Heart left ventricle (tissue), 16 donors: ENCODE measurements around the gene ASCL4. TPM values are rescaled to one million over a fixed set of nuclear protein-coding genes. Genes with fewer than 3 reads are reported as not detected.
"Not testable (repeated sequence)": the region's sequence is repeated elsewhere in the genome, so short reads cannot be mapped to it uniquely, and the experiment has no call there.

Experiments
- ATAC-seq, 4 donors: fragments of 200-7000 bp; cut with Tn5 transposase; one replicate each; pipeline ENCODE4 v1.9.1; 2020 to 2022; ENCODE audit warnings: moderate library complexity in 4 of 4, mild to moderate bottlenecking in 3 of 4, moderate number of reproducible peaks in 1 of 4
- DNase-seq, 5 donors: peaks; one replicate each; pipeline ENCODE4 v3.0.0-alpha.2; 2020
- H3K27ac ChIP-seq, 12 donors: fragments of 200-600 bp; sonication (generic) in 4 of 12; one replicate each; pipeline versions ENCODE4 v1.5.0 to v1.8.0; 2016 to 2022; ENCODE audit warnings: mild to moderate bottlenecking in 2 of 12
- H3K27me3 ChIP-seq, 9 donors: fragments of 200-600 bp; sonication (generic) in 2 of 9; one replicate each; pipeline versions ENCODE4 v1.5.1 to v1.8.0; 2016 to 2022; ENCODE audit warnings: mild to moderate bottlenecking in 3 of 9
- H3K36me3 ChIP-seq, 9 donors: fragments of 200-600 bp; sonication (generic) in 2 of 9; one replicate each; pipeline versions ENCODE4 v1.5.0 to v1.8.0; 2018 to 2022; ENCODE audit warnings: mild to moderate bottlenecking in 2 of 9
- H3K4me1 ChIP-seq, 12 donors: fragments of 200-600 bp; sonication (generic) in 4 of 12; one replicate each; pipeline versions ENCODE4 v1.5.0 to v1.8.0; 2016 to 2022; ENCODE audit warnings: mild to moderate bottlenecking in 3 of 12
- H3K4me3 ChIP-seq, 12 donors: fragments of 200-600 bp; sonication (generic) in 4 of 12; one replicate each; pipeline versions ENCODE4 v1.5.0 to v1.8.0; 2017 to 2022; ENCODE audit warnings: mild to moderate bottlenecking in 9 of 12, moderate library complexity in 4 of 12
- H3K9me3 ChIP-seq, 12 donors: fragments of 200-600 bp; sonication (generic) in 4 of 12; one replicate each; pipeline versions ENCODE4 v1.5.0 to v1.8.0; 2016 to 2022; ENCODE audit warnings: mild to moderate bottlenecking in 1 of 12
- POLR2A ChIP-seq, 2 donors: fragments of 450-650 bp; IDR thresholded peaks; one replicate each; pipeline ENCODE4 v1.6.1; 2017; ENCODE audit warnings: antibody characterized with exemption in 2 of 2, mild to moderate bottlenecking in 2 of 2, moderate library complexity in 2 of 2
- WGBS, 4 donors: extraction: QIAGEN DNeasy Blood & Tissue Kit in 2 of 4; methylation state at CpG; one replicate each; pipeline versions ENCODE4 v1.1.5 to v1.1.7; 2013 to 2018; 5-methylcytosine and 5-hydroxymethylcytosine counted together
- intact Hi-C, 10 donors: fragments of 100-400 bp; cut with DNase I; formaldehyde crosslinking; loops; one replicate each; pipeline versions ENCODE4 v1.11.1 to v1.14.2; 2022
- long read RNA-seq, 3 donors: library from polyadenylated mRNA; unstranded; transcript quantifications; one replicate each; pipeline ENCODE4 v2.0.0, GENCODE V29; 2020 to 2021
- polyA plus RNA-seq, 2 donors: library from polyadenylated mRNA; stranded (reverse); fragments of 200-250 nt; gene quantifications; one replicate each; pipeline ENCODE4 v1.2.3, GENCODE V29; 2013
- total RNA-seq, 9 donors: library from RNA; depleted of rRNA in 2 of 9; stranded (reverse); fragments of >200 nt in 2 of 9; fragmentation: NEBNext Ultra II Directional in 3 of 9; extraction: Animal tissue kit (Norgen Biotek cat#: 25700) in 3 of 9; gene quantifications; one replicate each; pipeline versions ENCODE4 v1.1.0 to v1.2.4, GENCODE V29; 2016 to 2023
- TF ChIP-seq, protein P1 (sequence below), 12 donors: fragments of 200-600 bp; sonication (generic) in 4 of 12; IDR thresholded peaks; one replicate each; pipeline versions ENCODE4 v1.5.0 to v1.8.0; 2018 to 2022; ENCODE audit warnings: antibody characterized with exemption in 12 of 12, mild to moderate bottlenecking in 5 of 12
- donor health status: ischemic (EF 13 %, LVEDD 7.1; RV severe dilation, severe dysfunction).
- donor health status: healthy with polysubstance abuse.
- donor health status: DM: no; HTN: yes; CAD: no.
- donor health status: DM: no; HTN: no; CAD: no.
- donor health status: ischemic (EF 25% LVEDD 6.9; RV normal size, moderate dysfunction).
- donor health status: ischemic (EF 25% LVEDD 5.7; RV mildly dilated, moderate dysfunction).
- donor health status: healthy.
- donor health status: DM: yes; HTN: yes; CAD: no.
- donor health status: ischemic (EF 35%, LVEDD 5.7; RV mildly dilated, moderate dysfunction).
- donor health status: nonischemic (EF 11% LVEDD 7.7; RV severe dilation, severe dysfunction).
- donor health status: DM: yes; HTN: yes; CAD: no.
- donor health status: PGD.
- donor health status: ischemic (EF 29% LVEDD 5.4; RV normal size, mild dysfunction).
- donor health status: nonischemic (EF 23%, LVEDD 6.1; RV moderate dilation, normal function).

The ASCL4 gene, protein sequence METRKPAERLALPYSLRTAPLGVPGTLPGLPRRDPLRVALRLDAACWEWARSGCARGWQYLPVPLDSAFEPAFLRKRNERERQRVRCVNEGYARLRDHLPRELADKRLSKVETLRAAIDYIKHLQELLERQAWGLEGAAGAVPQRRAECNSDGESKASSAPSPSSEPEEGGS
- total RNA-seq (not detected), polyA plus RNA-seq (not detected)
- long read RNA-seq, donor 1 = 0 reads
- long read RNA-seq, donor 2 = 0 reads
- long read RNA-seq, donor 3 = 0 reads

DNA sequence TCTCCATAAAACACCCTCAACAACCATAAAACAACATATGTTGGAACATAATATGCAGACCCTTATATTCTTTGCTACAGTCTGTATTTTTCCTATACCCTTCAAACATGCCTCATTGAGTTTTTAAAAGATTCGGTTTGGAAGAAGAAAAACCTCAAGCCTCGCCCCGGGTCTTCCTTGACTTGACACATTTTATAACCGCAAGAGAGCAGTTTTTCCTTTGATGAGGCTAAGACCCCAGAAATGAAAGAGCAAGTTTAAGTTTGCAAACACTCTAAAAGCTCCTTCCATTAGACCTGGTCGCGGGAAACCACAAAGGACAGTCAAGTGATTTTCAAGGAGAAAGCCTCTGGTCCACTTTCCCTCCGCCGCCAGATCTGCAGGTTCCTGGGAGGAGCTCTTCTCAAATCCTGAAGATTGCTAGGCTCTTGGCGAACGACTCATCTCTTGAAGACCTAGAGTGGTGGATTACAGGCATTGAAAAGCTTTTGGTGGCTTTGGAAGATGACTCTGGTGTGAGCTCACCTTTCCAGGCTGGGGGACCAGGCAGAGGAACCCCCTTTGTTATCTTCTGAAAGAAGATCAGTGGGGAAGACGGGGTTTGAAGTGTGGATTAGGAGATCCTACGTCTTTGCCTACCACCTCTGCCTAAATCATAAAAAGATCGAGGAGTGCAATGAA, at the start of gene ASCL4:
Gene ASCL4, plus strand, starts transcription at position 356 of the 681 bp plus-strand sequence. CDS start 515 bp downstream, outside the sequence.
- DNase-seq = no peak
- Histone ChIP-seq H3K27ac (no peak within 1 kb of the TSS), H3K4me3 (peak within 1 kb of the TSS in 8 of 12 donors; percentile 6 to 47 (median 30)), H3K27me3 (peaks cover 13 to 74% (median 38%) of the 10 kb centered on the region in 9 donors), H3K36me3 (no peaks in the 10 kb centered on the region), H3K9me3 (no peaks in the 10 kb centered on the region), H3K4me1 (peaks cover 0 to 15% (median 0%) of the 10 kb centered on the region in 12 donors)
- no peak for ATAC-seq
- intact Hi-C loops = loop anchor here in 1 of 10 donors (10.0 kb wide), 1 partner anchor 410 kb away; no protein-coding TSS in a partner anchor
- 44 to 73% (median 55%) methylated on average over 13 of the region's 13 CpGs for WGBS, 4 donors
- TF ChIP-seq, protein P1, sequence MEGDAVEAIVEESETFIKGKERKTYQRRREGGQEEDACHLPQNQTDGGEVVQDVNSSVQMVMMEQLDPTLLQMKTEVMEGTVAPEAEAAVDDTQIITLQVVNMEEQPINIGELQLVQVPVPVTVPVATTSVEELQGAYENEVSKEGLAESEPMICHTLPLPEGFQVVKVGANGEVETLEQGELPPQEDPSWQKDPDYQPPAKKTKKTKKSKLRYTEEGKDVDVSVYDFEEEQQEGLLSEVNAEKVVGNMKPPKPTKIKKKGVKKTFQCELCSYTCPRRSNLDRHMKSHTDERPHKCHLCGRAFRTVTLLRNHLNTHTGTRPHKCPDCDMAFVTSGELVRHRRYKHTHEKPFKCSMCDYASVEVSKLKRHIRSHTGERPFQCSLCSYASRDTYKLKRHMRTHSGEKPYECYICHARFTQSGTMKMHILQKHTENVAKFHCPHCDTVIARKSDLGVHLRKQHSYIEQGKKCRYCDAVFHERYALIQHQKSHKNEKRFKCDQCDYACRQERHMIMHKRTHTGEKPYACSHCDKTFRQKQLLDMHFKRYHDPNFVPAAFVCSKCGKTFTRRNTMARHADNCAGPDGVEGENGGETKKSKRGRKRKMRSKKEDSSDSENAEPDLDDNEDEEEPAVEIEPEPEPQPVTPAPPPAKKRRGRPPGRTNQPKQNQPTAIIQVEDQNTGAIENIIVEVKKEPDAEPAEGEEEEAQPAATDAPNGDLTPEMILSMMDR (IDR thresholded peaks at IDR 0.05) = no peak
- no peak for TF ChIP-seq POLR2A (IDR thresholded peaks at IDR 0.05)

DNA sequence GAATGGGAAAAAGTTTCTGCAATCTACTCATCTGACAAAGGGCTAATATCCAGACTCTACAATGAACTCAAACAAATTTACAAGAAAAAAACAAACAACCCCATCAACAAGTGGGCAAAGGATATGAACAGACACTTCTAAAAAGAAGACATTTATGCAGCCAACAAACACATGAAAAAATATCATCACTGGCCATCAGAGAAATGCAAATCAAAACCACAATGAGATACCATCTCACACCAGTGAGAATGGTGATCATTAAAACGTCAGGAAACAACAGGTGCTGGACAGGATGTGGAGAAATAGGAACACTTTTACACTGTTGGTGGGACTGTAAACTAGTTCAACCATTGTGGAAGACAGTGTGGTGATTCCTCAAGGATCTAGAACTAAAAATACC, 47.2 kb upstream of the ASCL4 start:
- H3K36me3 ChIP-seq, H3K4me3 ChIP-seq, H3K27me3 ChIP-seq, DNase-seq, H3K9me3 ChIP-seq, ATAC-seq, H3K4me1 ChIP-seq, H3K27ac ChIP-seq, intact Hi-C loops: not testable (repeated sequence)
- 55 to 75% (median 67%) methylated on average over 1 of the region's 1 CpG for WGBS, 4 donors

DNA sequence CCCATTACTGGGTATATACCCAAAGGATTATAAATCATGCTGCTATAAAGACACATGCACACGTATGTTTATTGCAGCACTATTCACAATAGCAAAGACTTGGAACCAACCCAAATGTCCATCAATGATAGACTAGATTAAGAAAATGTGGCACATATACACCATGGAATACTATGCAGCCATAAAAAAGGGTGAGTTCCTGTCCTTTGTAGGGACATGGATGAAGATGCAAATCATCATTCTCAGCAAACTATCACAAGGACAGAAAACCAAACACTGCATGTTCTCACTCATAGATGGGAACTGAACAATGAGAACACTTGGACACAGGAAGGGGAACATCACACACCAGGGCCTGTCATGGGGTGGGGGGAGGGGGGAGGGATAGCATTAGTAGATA, 46.8 kb upstream of the ASCL4 start:
- ATAC-seq, DNase-seq, H3K4me1 ChIP-seq, H3K4me3 ChIP-seq, H3K27me3 ChIP-seq, H3K27ac ChIP-seq, intact Hi-C loops, H3K9me3 ChIP-seq: not testable (repeated sequence)
- peaks cover 0 to 11% (median 5%) of the 10 kb centered on the region in 9 donors for H3K36me3 ChIP-seq
- no CpG with 5 or more reads among the region's 1 CpG for WGBS, 4 donors

DNA sequence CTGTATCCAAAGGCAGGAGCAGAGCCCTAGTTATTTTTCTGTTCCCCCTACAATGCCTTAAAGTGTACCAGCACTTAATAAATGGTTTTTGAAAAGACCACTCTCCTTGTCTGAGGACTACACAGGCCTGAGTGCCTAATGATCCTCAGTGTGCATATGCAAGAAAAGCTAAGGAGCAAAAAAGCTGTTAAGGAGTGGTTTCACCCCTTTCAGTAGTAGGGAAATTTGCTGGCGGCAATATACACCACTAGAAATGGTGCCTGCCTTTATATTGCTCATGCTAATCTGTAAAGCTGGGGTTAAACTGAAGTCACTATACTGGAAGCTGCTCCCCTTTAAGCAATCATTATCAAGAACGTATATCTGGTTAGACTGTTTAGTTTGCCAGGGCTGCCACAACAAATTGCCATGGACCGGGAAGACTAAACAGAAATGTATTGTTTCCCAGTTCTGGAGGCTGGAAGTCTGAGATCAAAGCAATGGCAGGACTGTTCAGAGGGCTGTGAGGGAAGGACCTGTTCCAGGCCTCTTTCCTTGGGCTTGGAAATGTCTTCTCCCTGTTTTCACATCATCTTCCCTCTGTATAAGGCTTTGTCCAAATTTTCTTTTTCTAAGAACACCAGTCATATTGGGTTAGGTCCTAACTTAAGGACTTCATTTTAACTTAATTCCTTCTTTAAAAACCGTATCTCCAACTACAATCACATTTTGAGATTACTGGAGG, 43.7 kb upstream of the ASCL4 start:
- Histone ChIP-seq H3K4me3 (no peak overlapping the region), H3K36me3 (peaks cover 4 to 41% (median 35%) of the 10 kb centered on the region in 9 donors), H3K4me1 (no peaks in the 10 kb centered on the region), H3K27ac (no peak overlapping the region), H3K27me3 (no peaks in the 10 kb centered on the region), H3K9me3 (no peaks in the 10 kb centered on the region)
- DNase-seq (no peak), ATAC-seq (no peak)
- intact Hi-C loops = no loop called here
- TF ChIP-seq POLR2A (IDR thresholded peaks at IDR 0.05) = no peak
- TF ChIP-seq, protein P1 (IDR thresholded peaks at IDR 0.05) = no peak
- WGBS, 4 donors = 76 to 86% (median 83%) methylated on average over 4 of the region's 4 CpGs

DNA sequence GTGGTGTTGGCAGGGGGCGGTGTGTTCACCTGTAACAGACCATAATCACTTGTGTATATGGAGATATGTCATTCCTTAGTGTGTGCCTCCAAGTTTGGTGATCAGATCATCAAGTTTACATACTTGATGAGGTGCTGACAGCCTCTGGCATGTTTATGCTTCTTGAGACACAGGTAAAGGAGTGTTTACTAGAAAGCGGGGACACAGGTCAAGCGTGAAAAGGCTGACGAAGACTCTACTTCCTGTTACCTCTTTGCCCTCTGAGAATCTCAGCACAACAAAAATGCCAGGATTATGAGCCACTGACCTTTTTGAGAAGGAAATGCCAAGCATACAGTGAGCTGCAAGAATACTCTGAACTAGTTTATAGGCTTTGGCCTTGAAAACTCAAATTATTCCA, 43.1 kb upstream of the ASCL4 start:
- Histone ChIP-seq H3K9me3 (no peaks in the 10 kb centered on the region), H3K27ac (no peak overlapping the region), H3K36me3 (peaks cover 5 to 47% (median 41%) of the 10 kb centered on the region in 9 donors), H3K27me3 (no peaks in the 10 kb centered on the region), H3K4me3 (no peak overlapping the region), H3K4me1 (no peaks in the 10 kb centered on the region)
- no peak for TF ChIP-seq POLR2A (IDR thresholded peaks at IDR 0.05)
- TF ChIP-seq, protein P1 (IDR thresholded peaks at IDR 0.05) = no peak
- DNase-seq = no peak
- intact Hi-C loops = no loop called here
- no peak for ATAC-seq
- WGBS, 4 donors = 87 to 94% (median 89%) methylated on average over 4 of the region's 4 CpGs
